Trophoblast cell (in vitro differentiated cells and primary cell): ENCODE measurements around the gene RAVER2.

Source experiments
- DNase-seq, 2 donors: peaks; one replicate each; pipeline ENCODE4 v3.0.0-alpha.2; 2016
- H2AFZ ChIP-seq: 2 replicates; pipeline ENCODE4 v1.6.1; 2013; ENCODE audit warnings: low read length, moderate library complexity, mild to moderate bottlenecking; ENCODE audit not compliant: insufficient read depth, poor library complexity
- H2AK5ac ChIP-seq: 2 replicates; pipeline ENCODE4 v1.6.1; 2013; ENCODE audit warnings: mild to moderate bottlenecking, low read length
- H2BK120ac ChIP-seq: 2 replicates; pipeline ENCODE4 v1.6.1; 2013; ENCODE audit warnings: low read length, mild to moderate bottlenecking, moderate library complexity; ENCODE audit not compliant: insufficient read depth, poor library complexity
- H2BK12ac ChIP-seq: 2 replicates; pipeline ENCODE4 v1.6.1; 2013; ENCODE audit warnings: mild to moderate bottlenecking, low read length, moderate library complexity
- H2BK5ac ChIP-seq: 2 replicates; pipeline ENCODE4 v1.6.1; 2013; ENCODE audit warnings: low read length, low read depth, moderate library complexity, mild to moderate bottlenecking; ENCODE audit not compliant: poor library complexity
- H3K14ac ChIP-seq: 2 replicates; pipeline ENCODE4 v1.6.1; 2013; ENCODE audit warnings: mild to moderate bottlenecking, low read length
- H3K18ac ChIP-seq: 2 replicates; pipeline ENCODE4 v1.6.1; 2013; ENCODE audit warnings: mild to moderate bottlenecking, low read length
- H3K23ac ChIP-seq: 2 replicates; pipeline ENCODE4 v1.6.1; 2013; ENCODE audit warnings: low read length
- H3K27ac ChIP-seq: 2 replicates; pipeline ENCODE4 v1.5.1; 2013; ENCODE audit warnings: low read depth, mild to moderate bottlenecking, inconsistent platforms, low read length, moderate library complexity
- H3K27me3 ChIP-seq: 2 replicates; pipeline ENCODE4 v1.6.1; 2013; ENCODE audit warnings: inconsistent platforms, mild to moderate bottlenecking, low read length, moderate library complexity; ENCODE audit not compliant: insufficient read depth
- H3K36me3 ChIP-seq, 2 experiments: 1 replicate in 1 of 2; 2 replicates in 1 of 2; pipeline ENCODE4 v1.6.1; 2013; ENCODE audit warnings: low read length in 2 of 2, mild to moderate bottlenecking in 2 of 2, moderate library complexity in 1 of 2; ENCODE audit not compliant: insufficient read depth in 2 of 2, control insufficient read depth in 1 of 2
- H3K4ac ChIP-seq: 2 replicates; pipeline ENCODE4 v1.6.1; 2013; ENCODE audit warnings: low read depth, mild to moderate bottlenecking, low read length, moderate library complexity
- H3K4me1 ChIP-seq, 2 experiments: 1 replicate in 1 of 2; 2 replicates in 1 of 2; pipeline ENCODE4 v1.6.1; 2013; ENCODE audit warnings: low read length in 2 of 2, mild to moderate bottlenecking in 2 of 2, moderate library complexity in 1 of 2; ENCODE audit not compliant: insufficient read depth in 2 of 2, control insufficient read depth in 1 of 2
- H3K4me2 ChIP-seq: 2 replicates; pipeline ENCODE4 v1.6.1; 2013; ENCODE audit warnings: inconsistent platforms, mild to moderate bottlenecking, low read length, moderate library complexity
- H3K4me3 ChIP-seq: 2 replicates; pipeline ENCODE4 v1.5.1; 2013; ENCODE audit warnings: mild to moderate bottlenecking, low read depth, low read length, inconsistent platforms
- H3K79me1 ChIP-seq: one replicate; pipeline ENCODE4 v1.6.1; 2013; ENCODE audit warnings: low read length
- H3K79me2 ChIP-seq: 2 replicates; pipeline ENCODE4 v1.6.1; 2013; ENCODE audit warnings: low read length, mild to moderate bottlenecking; ENCODE audit not compliant: control insufficient read depth, insufficient read depth, poor library complexity
- H3K9ac ChIP-seq: 2 replicates; pipeline ENCODE4 v1.6.1; 2013; ENCODE audit warnings: mild to moderate bottlenecking, low read length
- H3K9me3 ChIP-seq: 2 replicates; pipeline ENCODE4 v1.6.1; 2013; ENCODE audit warnings: low read depth, mild to moderate bottlenecking, control low read depth, inconsistent platforms, low read length; ENCODE audit not compliant: insufficient read depth
- H4K12ac ChIP-seq: 2 replicates; pipeline ENCODE4 v1.6.1; 2013; ENCODE audit warnings: low read depth, mild to moderate bottlenecking, low read length, moderate library complexity
- H4K8ac ChIP-seq: 2 replicates; pipeline ENCODE4 v1.6.1; 2013; ENCODE audit warnings: low read depth, mild to moderate bottlenecking, low read length, moderate library complexity
- H4K91ac ChIP-seq: one replicate; pipeline ENCODE4 v1.6.1; 2013; ENCODE audit warnings: low read depth, mild to moderate bottlenecking, low read length, moderate library complexity
- WGBS: extraction: QIAGEN DNeasy Blood & Tissue Kit; methylation state at CpG from one replicate; pipeline ENCODE4 v1.1.7; 2013; ENCODE audit warnings: missing lambda C conversion rate; ENCODE audit not compliant: insufficient read length, insufficient coverage; ENCODE audit errors: extremely low coverage; 5-methylcytosine and 5-hydroxymethylcytosine counted together

The RAVER2 gene

DNA sequence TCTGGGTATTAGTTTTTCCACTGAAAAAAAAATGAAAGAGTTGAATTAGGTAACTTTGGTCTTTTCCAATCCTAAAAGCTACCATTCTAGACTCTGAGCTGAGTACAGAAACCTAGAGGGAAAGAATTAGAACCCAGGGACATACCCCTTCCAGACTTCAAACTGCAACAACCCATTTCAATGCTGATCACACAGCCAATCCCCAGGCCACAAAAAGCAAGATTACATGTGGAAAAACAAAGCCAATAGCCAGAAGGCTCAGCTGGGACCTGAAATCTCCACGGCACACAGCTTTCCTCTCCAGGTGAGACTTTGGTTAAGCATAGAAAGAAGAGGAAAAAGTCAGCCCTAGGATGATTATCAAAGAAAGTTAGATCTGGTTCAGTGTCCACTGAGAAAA, 132.7 kb downstream of the RAVER2 start:
- Histone ChIP-seq H2BK120ac (no peak overlapping the region), H4K8ac (no peak overlapping the region), H3K79me1 (no peaks in the 10 kb centered on the region), H3K4me3 (no peak overlapping the region), H3K27ac (no peak overlapping the region), H3K36me3 (peaks cover 13 to 14% of the 10 kb centered on the region in 2 experiments), H3K4ac (no peak overlapping the region), H3K9me3 (no peaks in the 10 kb centered on the region), H2AFZ (no peak overlapping the region), H3K14ac (no peak overlapping the region), H4K12ac (no peak overlapping the region), H4K91ac (no peak overlapping the region), H3K18ac (no peak overlapping the region), H3K79me2 (no peaks in the 10 kb centered on the region), H3K4me2 (no peak overlapping the region), H3K27me3 (no peaks in the 10 kb centered on the region), H2BK12ac (no peak overlapping the region), H2BK5ac (no peak overlapping the region), H3K23ac (no peak overlapping the region), H3K4me1 (no peaks in the 10 kb centered on the region), H2AK5ac (no peak overlapping the region), H3K9ac (no peak overlapping the region)
- no CpG with 5 or more reads among the region's 1 CpG for WGBS
- no peak for DNase-seq

DNA sequence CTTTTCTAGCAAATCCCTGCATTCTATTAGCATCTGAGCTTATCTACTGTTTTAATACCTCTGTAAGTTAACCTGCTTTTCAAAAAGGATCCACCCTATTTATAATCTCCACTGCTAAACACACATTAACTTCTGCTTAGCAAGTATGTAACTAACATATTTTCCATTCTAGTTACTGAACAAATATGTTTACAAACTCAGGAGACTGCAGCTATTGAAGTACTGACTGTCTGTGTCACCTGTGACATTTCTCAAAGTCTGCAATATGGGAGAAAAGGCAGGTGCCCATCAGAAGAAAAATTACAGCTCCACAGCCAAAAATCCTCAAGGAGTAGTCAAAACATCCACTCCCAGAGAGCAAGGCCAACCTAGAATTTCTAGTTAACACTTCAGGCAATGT, 133.2 kb downstream of the RAVER2 start:
- no peaks in the 10 kb centered on the region for H3K9me3 ChIP-seq
- no peak overlapping the region for H2AK5ac ChIP-seq
- no peak overlapping the region for H4K91ac ChIP-seq
- no peak overlapping the region for H3K4me2 ChIP-seq
- no peaks in the 10 kb centered on the region for H3K27me3 ChIP-seq
- no peak overlapping the region for H3K4me3 ChIP-seq
- no peak overlapping the region for H2BK120ac ChIP-seq
- no peak overlapping the region for H2AFZ ChIP-seq
- no peak overlapping the region for H2BK12ac ChIP-seq
- H3K79me2 ChIP-seq: no peaks in the 10 kb centered on the region
- H3K36me3 ChIP-seq: peaks cover 13 to 16% of the 10 kb centered on the region in 2 experiments
- no peak overlapping the region for H3K4ac ChIP-seq
- no peak overlapping the region for H3K9ac ChIP-seq
- no peak overlapping the region for H3K23ac ChIP-seq
- H4K12ac ChIP-seq: no peak overlapping the region
- H2BK5ac ChIP-seq: no peak overlapping the region
- no peaks in the 10 kb centered on the region for H3K4me1 ChIP-seq
- H4K8ac ChIP-seq: no peak overlapping the region
- H3K27ac ChIP-seq: no peak overlapping the region
- DNase-seq: peak in 1 of 2 donors; percentile 42
- no peak overlapping the region for H3K14ac ChIP-seq
- H3K18ac ChIP-seq: no peak overlapping the region
- H3K79me1 ChIP-seq: no peaks in the 10 kb centered on the region

DNA sequence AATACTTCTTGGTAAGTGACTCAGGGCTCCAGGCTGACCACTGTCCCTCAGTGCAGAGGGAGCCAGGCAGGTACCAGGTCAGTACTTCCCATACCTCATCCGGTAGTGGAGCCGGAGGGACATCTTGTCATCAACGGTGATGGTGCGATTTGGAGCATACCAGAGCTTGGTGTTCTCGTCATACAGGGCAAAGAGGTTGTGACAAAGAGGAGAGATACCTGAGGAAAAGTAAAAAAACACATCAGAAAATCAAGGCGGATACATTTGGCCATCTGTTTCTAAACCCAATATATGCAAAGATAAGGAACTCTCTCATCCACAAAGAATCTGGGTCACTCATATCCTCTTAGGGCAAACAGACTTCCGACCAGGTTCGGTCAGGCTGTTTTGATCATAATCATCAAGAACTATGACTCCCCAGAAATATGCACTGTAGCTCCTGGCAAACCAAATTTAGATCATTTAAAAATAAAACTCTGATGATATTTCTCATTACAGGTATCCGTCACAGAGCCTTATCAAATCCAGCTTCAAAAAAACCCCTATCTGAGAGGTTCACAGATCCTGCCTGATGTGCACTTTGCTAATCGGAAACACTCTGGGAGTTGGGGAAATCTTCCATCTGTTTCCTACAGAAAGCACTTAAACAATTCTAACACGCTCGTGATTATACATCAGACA, 134.2 kb downstream of the RAVER2 start:
- H3K4ac ChIP-seq: no peak overlapping the region
- peak; percentile 92 to 96 for DNase-seq
- H3K27me3 ChIP-seq: no peaks in the 10 kb centered on the region
- no peak overlapping the region for H3K9ac ChIP-seq
- H3K79me2 ChIP-seq: no peaks in the 10 kb centered on the region
- WGBS: no CpG with 5 or more reads among the region's 12 CpGs
- H3K4me2 ChIP-seq: no peak overlapping the region
- no peak overlapping the region for H2BK120ac ChIP-seq
- H3K9me3 ChIP-seq: no peaks in the 10 kb centered on the region
- no peaks in the 10 kb centered on the region for H3K79me1 ChIP-seq
- no peak overlapping the region for H3K18ac ChIP-seq
- H2BK5ac ChIP-seq: no peak overlapping the region
- H3K27ac ChIP-seq: no peak overlapping the region
- H4K8ac ChIP-seq: no peak overlapping the region
- H4K91ac ChIP-seq: no peak overlapping the region
- no peak overlapping the region for H2AFZ ChIP-seq
- no peak overlapping the region for H3K14ac ChIP-seq
- H3K23ac ChIP-seq: no peak overlapping the region
- H3K36me3 ChIP-seq: peaks cover 11 to 12% of the 10 kb centered on the region in 2 experiments
- H2BK12ac ChIP-seq: no peak overlapping the region
- H4K12ac ChIP-seq: no peak overlapping the region
- H3K4me1 ChIP-seq: no peaks in the 10 kb centered on the region
- H3K4me3 ChIP-seq: no peak overlapping the region
- no peak overlapping the region for H2AK5ac ChIP-seq

DNA sequence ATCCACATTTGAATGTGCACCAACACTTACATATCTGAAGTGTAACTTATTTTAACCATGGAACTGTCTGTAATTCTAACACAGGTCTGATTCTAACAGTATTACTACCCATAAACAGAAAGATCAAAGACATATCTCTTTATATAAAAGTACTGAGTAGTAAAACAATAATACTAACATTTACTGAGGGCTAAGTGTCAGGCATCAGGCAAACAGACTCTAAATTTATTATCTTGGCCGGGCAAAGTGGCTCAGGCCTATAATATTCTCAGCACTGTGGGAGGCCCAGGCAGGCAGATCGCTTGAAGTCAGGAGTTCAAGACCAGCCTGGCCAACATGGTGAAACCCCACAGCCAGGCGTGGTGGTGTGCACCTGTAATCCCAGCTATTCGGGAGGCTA, 135.6 kb downstream of the RAVER2 start:
- WGBS: no CpG with 5 or more reads among the region's 4 CpGs
- no peak for DNase-seq
- H3K9me3 ChIP-seq: no peaks in the 10 kb centered on the region
- H3K79me1 ChIP-seq: no peaks in the 10 kb centered on the region
- H4K8ac ChIP-seq: no peak overlapping the region
- no peak overlapping the region for H3K23ac ChIP-seq
- H4K12ac ChIP-seq: no peak overlapping the region
- H3K36me3 ChIP-seq: peaks cover 8 to 11% of the 10 kb centered on the region in 2 experiments
- no peak overlapping the region for H2BK12ac ChIP-seq
- no peaks in the 10 kb centered on the region for H3K4me1 ChIP-seq
- no peak overlapping the region for H3K27ac ChIP-seq
- no peak overlapping the region for H3K14ac ChIP-seq
- H2BK120ac ChIP-seq: no peak overlapping the region
- no peak overlapping the region for H3K4ac ChIP-seq
- no peak overlapping the region for H3K4me2 ChIP-seq
- no peak overlapping the region for H3K9ac ChIP-seq
- no peak overlapping the region for H3K18ac ChIP-seq
- no peak overlapping the region for H2AK5ac ChIP-seq
- H2AFZ ChIP-seq: no peak overlapping the region
- H4K91ac ChIP-seq: no peak overlapping the region
- no peaks in the 10 kb centered on the region for H3K27me3 ChIP-seq
- no peak overlapping the region for H2BK5ac ChIP-seq
- no peaks in the 10 kb centered on the region for H3K79me2 ChIP-seq
- no peak overlapping the region for H3K4me3 ChIP-seq
